ENCODE results near the gene RAPGEF4.

DNA sequence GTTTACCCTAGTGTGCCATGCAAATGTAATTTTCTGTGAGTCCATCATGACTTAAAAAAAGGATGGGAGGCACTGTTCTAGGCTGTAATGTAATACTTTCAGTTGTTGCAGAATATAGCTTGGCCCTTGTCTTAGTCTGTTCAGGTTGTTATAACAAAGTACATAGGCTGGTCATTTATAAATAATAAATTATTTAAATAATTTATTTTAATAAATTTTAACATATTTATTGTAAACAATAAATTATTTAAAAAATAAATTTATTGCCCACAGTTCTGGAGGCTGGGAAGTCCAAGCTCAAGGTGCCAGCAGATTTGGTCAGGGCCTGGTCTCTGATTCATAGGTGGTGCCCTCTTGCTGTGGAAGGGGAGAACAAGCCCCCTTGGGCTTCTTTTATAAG lies 35.2 kb downstream of the RAPGEF4 start:
- TF ChIP-seq, protein P1, sequence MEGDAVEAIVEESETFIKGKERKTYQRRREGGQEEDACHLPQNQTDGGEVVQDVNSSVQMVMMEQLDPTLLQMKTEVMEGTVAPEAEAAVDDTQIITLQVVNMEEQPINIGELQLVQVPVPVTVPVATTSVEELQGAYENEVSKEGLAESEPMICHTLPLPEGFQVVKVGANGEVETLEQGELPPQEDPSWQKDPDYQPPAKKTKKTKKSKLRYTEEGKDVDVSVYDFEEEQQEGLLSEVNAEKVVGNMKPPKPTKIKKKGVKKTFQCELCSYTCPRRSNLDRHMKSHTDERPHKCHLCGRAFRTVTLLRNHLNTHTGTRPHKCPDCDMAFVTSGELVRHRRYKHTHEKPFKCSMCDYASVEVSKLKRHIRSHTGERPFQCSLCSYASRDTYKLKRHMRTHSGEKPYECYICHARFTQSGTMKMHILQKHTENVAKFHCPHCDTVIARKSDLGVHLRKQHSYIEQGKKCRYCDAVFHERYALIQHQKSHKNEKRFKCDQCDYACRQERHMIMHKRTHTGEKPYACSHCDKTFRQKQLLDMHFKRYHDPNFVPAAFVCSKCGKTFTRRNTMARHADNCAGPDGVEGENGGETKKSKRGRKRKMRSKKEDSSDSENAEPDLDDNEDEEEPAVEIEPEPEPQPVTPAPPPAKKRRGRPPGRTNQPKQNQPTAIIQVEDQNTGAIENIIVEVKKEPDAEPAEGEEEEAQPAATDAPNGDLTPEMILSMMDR (IDR thresholded peaks at IDR 0.05): no peak
- no peak for TF ChIP-seq POLR2A (IDR thresholded peaks at IDR 0.05)
